HepG2 (cell line): ENCODE results near the gene PSKH1. TPM values are rescaled to one million over a fixed set of nuclear protein-coding genes. Genes with fewer than 3 reads are reported as not detected.

ENCODE experiments used
- AKAP8 ChIP-seq: sonication (generic); formaldehyde crosslinking; IDR thresholded peaks from 2 replicates; pipeline ENCODE4 v1.5.1; 2020; ENCODE audit warnings: mild to moderate bottlenecking, missing genetic modification reagents
- ARNT2 ChIP-seq: sonication (generic); formaldehyde crosslinking; IDR thresholded peaks from 2 replicates; pipeline ENCODE4 v1.8.0; 2022; ENCODE audit warnings: mild to moderate bottlenecking, low read depth, missing genetic modification reagents, moderate library complexity
- FOXA3 ChIP-seq: IDR thresholded peaks from 2 replicates; pipeline ENCODE4 v1.6.1; 2016; ENCODE audit warnings: missing genetic modification reagents, missing compliant biosample characterization
- GABPB1 ChIP-seq: IDR thresholded peaks from 2 replicates; pipeline ENCODE4 v1.6.1; 2016; ENCODE audit warnings: mild to moderate bottlenecking, missing genetic modification reagents, moderate library complexity, missing compliant biosample characterization
- GMEB2 ChIP-seq: IDR thresholded peaks from 2 replicates; pipeline ENCODE4 v1.6.1; 2016; ENCODE audit warnings: missing biosample characterization, missing genetic modification reagents, low read depth
- KLF16 ChIP-seq, 2 experiments: sonication (generic) in 1 of 2; formaldehyde crosslinking in 1 of 2; IDR thresholded peaks; 2 replicates each; pipeline versions ENCODE4 v1.6.1 to v1.8.0; 2016 to 2023; ENCODE audit warnings: missing genetic modification reagents in 2 of 2, missing compliant biosample characterization in 1 of 2
- NR1H2 ChIP-seq: sonication (generic); formaldehyde crosslinking; IDR thresholded peaks from 2 replicates; pipeline ENCODE4 v1.8.1; 2022; ENCODE audit warnings: low read depth, missing genetic modification reagents, borderline replicate concordance
- POLR2AphosphoS2 ChIP-seq: IDR thresholded peaks from 2 replicates; pipeline ENCODE4 v1.6.1; 2011; ENCODE audit warnings: low read depth, low read length, improper control_type of control experiment
- POLR2AphosphoS5 ChIP-seq: IDR thresholded peaks from 2 replicates; pipeline ENCODE4 v1.6.1; 2012; ENCODE audit warnings: low read depth, low read length
- PREB ChIP-seq: sonication (generic); formaldehyde crosslinking; IDR thresholded peaks from 2 replicates; pipeline ENCODE4 v1.4.0; 2020; ENCODE audit warnings: missing genetic modification reagents
- RBFOX2 ChIP-seq: fragments of 200-400 bp; formaldehyde crosslinking; IDR thresholded peaks from 2 replicates; pipeline ENCODE4 v1.6.1; 2017; ENCODE audit warnings: low read depth, mild to moderate bottlenecking, low read length
- RFX3 ChIP-seq: IDR thresholded peaks from 2 replicates; pipeline ENCODE4 v1.6.1; 2016; ENCODE audit warnings: missing biosample characterization, missing genetic modification reagents
- SAP130 ChIP-seq: IDR thresholded peaks from 2 replicates; pipeline ENCODE4 v1.6.1; 2016; ENCODE audit warnings: low read depth
- SETDB1 ChIP-seq: sonication (generic); formaldehyde crosslinking; IDR thresholded peaks from 2 replicates; pipeline ENCODE4 v1.5.1; 2020; ENCODE audit warnings: missing genetic modification reagents, mild to moderate bottlenecking, borderline replicate concordance
- SPEN ChIP-seq: sonication (generic); formaldehyde crosslinking; IDR thresholded peaks from 2 replicates; pipeline ENCODE4 v1.5.1; 2020; ENCODE audit warnings: low read depth, mild to moderate bottlenecking, missing genetic modification reagents
- TGIF2 ChIP-seq: IDR thresholded peaks from 2 replicates; pipeline ENCODE4 v1.6.1; 2016; ENCODE audit warnings: control low read depth, missing compliant biosample characterization
- U2AF1 ChIP-seq: fragments of 200-400 bp; formaldehyde crosslinking; optimal IDR thresholded peaks from 2 replicates; pipeline ENCODE3; 2017; ENCODE audit warnings: mild to moderate bottlenecking, low read depth, low read length
- ZBTB8A ChIP-seq: sonication (generic); formaldehyde crosslinking; IDR thresholded peaks from 2 replicates; pipeline ENCODE4 v1.4.0; 2020; ENCODE audit warnings: mild to moderate bottlenecking, low read depth, missing genetic modification reagents, borderline replicate concordance
- ZFP90 ChIP-seq: sonication (generic); formaldehyde crosslinking; IDR thresholded peaks from 2 replicates; pipeline ENCODE4 v1.8.0; 2022; ENCODE audit warnings: missing genetic modification reagents, mild to moderate bottlenecking, inconsistent platforms, borderline replicate concordance
- ZNF546 ChIP-seq: sonication (generic); formaldehyde crosslinking; conservative IDR thresholded peaks from 2 replicates; pipeline ENCODE4 v1.8.1; 2023; ENCODE audit warnings: mild to moderate bottlenecking, missing genetic modification reagents
- ZNF687 ChIP-seq: sonication (generic); formaldehyde crosslinking; IDR thresholded peaks from 2 replicates; pipeline ENCODE4 v1.5.1; 2020; ENCODE audit warnings: mild to moderate bottlenecking, missing genetic modification reagents, moderate library complexity
- ZNF816 ChIP-seq: sonication (generic); formaldehyde crosslinking; IDR thresholded peaks from 2 replicates; pipeline ENCODE4 v1.8.0; 2022; ENCODE audit warnings: missing genetic modification reagents, mild to moderate bottlenecking, borderline replicate concordance
- polyA plus RNA-seq, 8 experiments: library from polyadenylated mRNA; depleted of rRNA in 3 of 8; stranded (reverse) in 7 of 8; unstranded in 1 of 8; fragments of >200 nt; fragmentation: Illumina TruSeq in 4 of 8; extraction: Trizol in 4 of 8; gene quantifications; 2 replicates each; pipeline versions ENCODE4 v1.2.1 to v1.2.3, GENCODE V29; 2011 to 2016; ENCODE audit warnings: low read depth in 4 of 8, missing spikeins in 1 of 8, mixed read lengths in 1 of 8; ENCODE audit not compliant: insufficient read depth in 1 of 8
- total RNA-seq, 5 experiments: library from RNA; depleted of rRNA; stranded (reverse); fragments of >200 nt; fragmentation: Illumina TruSeq; extraction: Trizol; gene quantifications; 2 replicates each; pipeline ENCODE4 v1.2.3, GENCODE V29; 2016; ENCODE audit warnings: low read depth in 1 of 5

Gene PSKH1
- total and polyA plus RNA-seq, 2 of the 13 experiments (the other 11 are each of a cell fraction or from before 2014, with no cell fraction given) = 8.4 to 19.1 TPM

- TF ChIP-seq RFX3 (CRISPR knock-in tag) (no peak), FOXA3 (CRISPR knock-in tag) (0 out of 2 replicates have a peak, but pooled peaks have one; percentile 51), GABPB1 (CRISPR knock-in tag) (peak; percentile 68), RBFOX2 (peak; percentile 97), GMEB2 (CRISPR knock-in tag) (0 out of 2 replicates have a peak, but pooled peaks have one; percentile 38), SPEN (CRISPR knock-in tag) (no peak; the same call in 1 of the 2 replicates), ARNT2 (no peak; the same call in 1 of the 2 replicates), TGIF2 (CRISPR knock-in tag) (peak; percentile 60; the same call in 1 of the 2 replicates), U2AF1 (peak; percentile 49), SAP130 (CRISPR knock-in tag) (peak; percentile 59), POLR2AphosphoS5 (peak; percentile 92), KLF16 (CRISPR knock-in tag; IDR thresholded peaks at IDR 0.05) (peak in 1 of 2 experiments; percentile 59; a peak in 1 of 4 replicates), ZNF816 (CRISPR knock-in tag) (0 out of 2 replicates have a peak, but pooled peaks have one; percentile 3), AKAP8 (CRISPR knock-in tag) (peak; percentile 59; the same call in 1 of the 2 replicates), POLR2AphosphoS2 (peak; percentile 86), SETDB1 (CRISPR knock-in tag) (0 out of 2 replicates have a peak, but pooled peaks have one; percentile 51), ZNF687 (CRISPR knock-in tag) (peak; percentile 77), PREB (CRISPR knock-in tag) (no peak), NR1H2 (CRISPR knock-in tag) (no peak), ZNF546 (CRISPR knock-in tag) (0 out of 2 replicates have a peak, but pooled peaks have one; percentile 26), ZBTB8A (CRISPR knock-in tag) (no peak), ZFP90 (CRISPR knock-in tag) (peak; percentile 17; the same call in 1 of the 2 replicates)
Measured at GRCh38 chr16:67943619-67944504, 50.8 kb downstream of the PSKH1 start, which contains the start of gene LCAT (continued).
